Neural crest cell (in vitro differentiated cells): ENCODE results near the gene SEC23A. TPM values are rescaled to one million over a fixed set of nuclear protein-coding genes. Genes with fewer than 3 reads are reported as not detected.
"Not testable (repeated sequence)": the region's sequence is repeated elsewhere in the genome, so short reads cannot be mapped to it uniquely, and the experiment has no call there.

Source experiments
- DNase-seq: peaks from one replicate; pipeline ENCODE4 v3.0.0; 2021; ENCODE audit warnings: low read depth, mixed read lengths, low spot score
- H3K27ac Mint-ChIP-seq: one replicate; pipeline ENCODE4 v1.8.0; 2021; ENCODE audit warnings: mild to moderate bottlenecking, mixed read lengths; ENCODE audit not compliant: unreplicated experiment
- H3K27me3 Mint-ChIP-seq: 2 replicates; pipeline ENCODE4 v1.8.0; 2021; ENCODE audit warnings: low read depth, mild to moderate bottlenecking, mixed read lengths
- H3K36me3 Mint-ChIP-seq: 2 replicates; pipeline ENCODE4 v1.8.0; 2021; ENCODE audit warnings: low read depth, mild to moderate bottlenecking, mixed read lengths
- H3K4me1 Mint-ChIP-seq: 2 replicates; pipeline ENCODE4 v1.8.0; 2021; ENCODE audit warnings: mixed read lengths
- H3K4me3 Mint-ChIP-seq: one replicate; pipeline ENCODE4 v1.8.0; 2021; ENCODE audit warnings: mild to moderate bottlenecking, mixed read lengths
- H3K9me3 Mint-ChIP-seq: 2 replicates; pipeline ENCODE4 v1.8.0; 2021; ENCODE audit warnings: mixed read lengths
- CTCF ChIP-seq: fragments of 200-600 bp; sonication (generic); conservative IDR thresholded peaks from 2 replicates; pipeline ENCODE4 v1.5.0; 2021; ENCODE audit warnings: antibody characterized with exemption, mild to moderate bottlenecking
- total RNA-seq: library from RNA; stranded (reverse); gene quantifications from 2 replicates; pipeline ENCODE4 v1.2.1, GENCODE V29; 2021

Gene SEC23A
- total RNA-seq, 1 donor from 2014 or later, result 70.6 TPM

GRCh38 chr14:39025250-39025809 lies 77.7 kb downstream of the SEC23A start:
- peaks cover 7% of the 10 kb centered on the region for H3K4me1 Mint-ChIP-seq
- no peak for DNase-seq
- no peak for TF ChIP-seq CTCF
- no peaks in the 10 kb centered on the region for H3K9me3 Mint-ChIP-seq
- H3K36me3 Mint-ChIP-seq, result peaks cover 12% of the 10 kb centered on the region
- no peak overlapping the region for H3K4me3 Mint-ChIP-seq
- no peaks in the 10 kb centered on the region for H3K27me3 Mint-ChIP-seq
- H3K27ac Mint-ChIP-seq, result no peak overlapping the region

GRCh38 chr14:39023939-39024871 lies 78.8 kb downstream of the SEC23A start:
- no peak overlapping the region for H3K27ac Mint-ChIP-seq
- peaks cover 4% of the 10 kb centered on the region for H3K36me3 Mint-ChIP-seq
- H3K4me1 Mint-ChIP-seq, result peaks cover 7% of the 10 kb centered on the region
- H3K27me3 Mint-ChIP-seq, result no peaks in the 10 kb centered on the region
- H3K9me3 Mint-ChIP-seq, result no peaks in the 10 kb centered on the region
- DNase-seq, result no peak
- H3K4me3 Mint-ChIP-seq, result no peak overlapping the region
- TF ChIP-seq CTCF, result no peak

GRCh38 chr14:39017096-39018016 lies 85.7 kb downstream of the SEC23A start:
- TF ChIP-seq CTCF, result peak; percentile 52
- peaks cover 12% of the 10 kb centered on the region for H3K36me3 Mint-ChIP-seq
- not testable (repeated sequence) for H3K27me3 Mint-ChIP-seq, H3K9me3 Mint-ChIP-seq, DNase-seq
- H3K27ac Mint-ChIP-seq, result peak overlapping the region; percentile 89
- peak overlapping the region; percentile 88 for H3K4me3 Mint-ChIP-seq
- H3K4me1 Mint-ChIP-seq, result peaks cover 15% of the 10 kb centered on the region

- no peak for DNase-seq
- H3K4me1 Mint-ChIP-seq, result peaks cover 15% of the 10 kb centered on the region
- peaks cover 12% of the 10 kb centered on the region for H3K36me3 Mint-ChIP-seq
- no peaks in the 10 kb centered on the region for H3K27me3 Mint-ChIP-seq
- TF ChIP-seq CTCF, result no peak
- peak overlapping the region; percentile 88 for H3K4me3 Mint-ChIP-seq
- no peaks in the 10 kb centered on the region for H3K9me3 Mint-ChIP-seq
- H3K27ac Mint-ChIP-seq, result no peak overlapping the region
Observed at GRCh38 chr14:39016733-39017095, 86.3 kb downstream of the SEC23A start.

- Mint-ChIP-seq H3K4me1 (peaks cover 15% of the 10 kb centered on the region), H3K4me3 (no peak overlapping the region), H3K9me3 (no peaks in the 10 kb centered on the region), H3K27ac (no peak overlapping the region), H3K36me3 (peaks cover 12% of the 10 kb centered on the region), H3K27me3 (no peaks in the 10 kb centered on the region)
- no peak for DNase-seq
- TF ChIP-seq CTCF, result no peak
Observed at GRCh38 chr14:39015964-39016577, 87.0 kb downstream of the SEC23A start.
